Lower leg skin (tissue), 3 donors: ENCODE measurements around the gene FNIP2.

Experiments used
- POLR2A ChIP-seq, 2 donors: fragments of 450-650 bp; IDR thresholded peaks; one replicate each; pipeline ENCODE4 v1.6.1; 2016 to 2017; ENCODE audit warnings: antibody characterized with exemption in 2 of 2, mild to moderate bottlenecking in 1 of 2, moderate library complexity in 1 of 2
- TF ChIP-seq, protein P1 (sequence below), 3 donors: fragments of 450-650 bp; IDR thresholded peaks; one replicate each; pipeline ENCODE4 v1.5.1; 2016; ENCODE audit warnings: antibody characterized with exemption in 3 of 3, mild to moderate bottlenecking in 3 of 3, moderate library complexity in 2 of 3

DNA sequence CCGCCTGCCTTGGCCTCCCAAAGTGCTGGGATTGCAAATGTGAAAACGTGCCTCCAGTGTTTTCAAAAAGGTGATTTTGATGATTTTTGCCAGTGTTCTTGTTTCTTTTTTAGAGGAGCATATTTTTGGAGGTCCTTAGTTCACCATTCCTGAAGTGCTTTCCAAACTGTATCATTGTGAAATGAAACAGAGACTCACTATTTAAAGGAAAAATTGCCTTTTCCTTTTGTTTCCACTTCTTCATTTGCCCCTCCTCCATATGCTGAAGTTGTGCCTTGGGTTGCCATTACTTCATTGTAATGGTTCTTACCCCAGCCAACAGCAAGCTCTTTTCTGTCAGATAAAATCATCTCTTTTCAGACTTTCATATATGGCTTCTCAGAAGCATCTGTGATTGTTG, 164.4 kb downstream of the FNIP2 start:
- TF ChIP-seq, protein P1, sequence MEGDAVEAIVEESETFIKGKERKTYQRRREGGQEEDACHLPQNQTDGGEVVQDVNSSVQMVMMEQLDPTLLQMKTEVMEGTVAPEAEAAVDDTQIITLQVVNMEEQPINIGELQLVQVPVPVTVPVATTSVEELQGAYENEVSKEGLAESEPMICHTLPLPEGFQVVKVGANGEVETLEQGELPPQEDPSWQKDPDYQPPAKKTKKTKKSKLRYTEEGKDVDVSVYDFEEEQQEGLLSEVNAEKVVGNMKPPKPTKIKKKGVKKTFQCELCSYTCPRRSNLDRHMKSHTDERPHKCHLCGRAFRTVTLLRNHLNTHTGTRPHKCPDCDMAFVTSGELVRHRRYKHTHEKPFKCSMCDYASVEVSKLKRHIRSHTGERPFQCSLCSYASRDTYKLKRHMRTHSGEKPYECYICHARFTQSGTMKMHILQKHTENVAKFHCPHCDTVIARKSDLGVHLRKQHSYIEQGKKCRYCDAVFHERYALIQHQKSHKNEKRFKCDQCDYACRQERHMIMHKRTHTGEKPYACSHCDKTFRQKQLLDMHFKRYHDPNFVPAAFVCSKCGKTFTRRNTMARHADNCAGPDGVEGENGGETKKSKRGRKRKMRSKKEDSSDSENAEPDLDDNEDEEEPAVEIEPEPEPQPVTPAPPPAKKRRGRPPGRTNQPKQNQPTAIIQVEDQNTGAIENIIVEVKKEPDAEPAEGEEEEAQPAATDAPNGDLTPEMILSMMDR (IDR thresholded peaks at IDR 0.05), result no peak
- no peak for TF ChIP-seq POLR2A (IDR thresholded peaks at IDR 0.05)
